Epidermal melanocyte (primary cell): ENCODE data around the gene KIF3C.
"Not testable (repeated sequence)": the region's sequence is repeated elsewhere in the genome, so short reads cannot be mapped to it uniquely, and the experiment has no call there.

Source experiments
- DNase-seq: peaks from one replicate; pipeline ENCODE4 v3.0.0; 2011; ENCODE audit warnings: low spot score; ENCODE audit not compliant: insufficient read length

Gene KIF3C

GRCh38 chr2:25982273-25982967 is at the start of gene KIF3C:
TSS of gene KIF3C (minus strand) at chr2:25982497. CDS start at chr2:25981917, 580 bp downstream.
- peak; percentile 60 for DNase-seq

GRCh38 chr2:26028083-26028482 is 45.8 kb upstream of the KIF3C start:
- not testable (repeated sequence) for DNase-seq

- DNase-seq = no peak
These were observed 43.2 kb upstream of the KIF3C start for GRCh38 chr2:26025509-26025908.

- DNase-seq = no peak
These were observed 42.0 kb upstream of the KIF3C start for GRCh38 chr2:26024260-26024659.

- DNase-seq = no peak
These were observed 37.9 kb upstream of the KIF3C start for GRCh38 chr2:26020231-26020640.

- DNase-seq = peak; percentile 41
These were observed 36.1 kb upstream of the KIF3C start for GRCh38 chr2:26018184-26019055.

GRCh38 chr2:26017464-26018183 is 35.3 kb upstream of the KIF3C start:
- no peak for DNase-seq

GRCh38 chr2:26016706-26017045 is 34.4 kb upstream of the KIF3C start:
- not testable (repeated sequence) for DNase-seq

- DNase-seq = no peak
These were observed 33.9 kb upstream of the KIF3C start for GRCh38 chr2:26016012-26016705.

- DNase-seq = no peak
These were observed 31.4 kb upstream of the KIF3C start for GRCh38 chr2:26013668-26014067.

- DNase-seq = no peak
These were observed 29.9 kb upstream of the KIF3C start for GRCh38 chr2:26011990-26012856.

GRCh38 chr2:26011609-26011989 is 29.3 kb upstream of the KIF3C start:
- DNase-seq = no peak

- DNase-seq = no peak
These were observed 28.6 kb upstream of the KIF3C start for GRCh38 chr2:26010943-26011342.

GRCh38 chr2:26009567-26009963 is 27.3 kb upstream of the KIF3C start:
- DNase-seq = no peak

GRCh38 chr2:26008851-26009566 is 26.7 kb upstream of the KIF3C start:
- no peak for DNase-seq

- no peak for DNase-seq
These were observed 25.8 kb upstream of the KIF3C start for GRCh38 chr2:26008095-26008494.

- no peak for DNase-seq
These were observed 20.5 kb upstream of the KIF3C start for GRCh38 chr2:26002632-26003310.

- no peak for DNase-seq
These were observed 19.6 kb upstream of the KIF3C start for GRCh38 chr2:26001743-26002351.

GRCh38 chr2:26000561-26001082 is 18.3 kb upstream of the KIF3C start:
- no peak for DNase-seq
